Trophoblast cell (in vitro differentiated cells and primary cell): Measurements from ENCODE around the gene UST.

Experiments used
- DNase-seq, 2 donors: peaks; one replicate each; pipeline ENCODE4 v3.0.0-alpha.2; 2016
- H2AFZ ChIP-seq: 2 replicates; pipeline ENCODE4 v1.6.1; 2013; ENCODE audit warnings: low read length, moderate library complexity, mild to moderate bottlenecking; ENCODE audit not compliant: insufficient read depth, poor library complexity
- H2AK5ac ChIP-seq: 2 replicates; pipeline ENCODE4 v1.6.1; 2013; ENCODE audit warnings: mild to moderate bottlenecking, low read length
- H2BK120ac ChIP-seq: 2 replicates; pipeline ENCODE4 v1.6.1; 2013; ENCODE audit warnings: low read length, mild to moderate bottlenecking, moderate library complexity; ENCODE audit not compliant: insufficient read depth, poor library complexity
- H2BK12ac ChIP-seq: 2 replicates; pipeline ENCODE4 v1.6.1; 2013; ENCODE audit warnings: mild to moderate bottlenecking, low read length, moderate library complexity
- H2BK5ac ChIP-seq: 2 replicates; pipeline ENCODE4 v1.6.1; 2013; ENCODE audit warnings: low read length, low read depth, moderate library complexity, mild to moderate bottlenecking; ENCODE audit not compliant: poor library complexity
- H3K14ac ChIP-seq: 2 replicates; pipeline ENCODE4 v1.6.1; 2013; ENCODE audit warnings: mild to moderate bottlenecking, low read length
- H3K18ac ChIP-seq: 2 replicates; pipeline ENCODE4 v1.6.1; 2013; ENCODE audit warnings: mild to moderate bottlenecking, low read length
- H3K23ac ChIP-seq: 2 replicates; pipeline ENCODE4 v1.6.1; 2013; ENCODE audit warnings: low read length
- H3K27ac ChIP-seq: 2 replicates; pipeline ENCODE4 v1.5.1; 2013; ENCODE audit warnings: low read depth, mild to moderate bottlenecking, inconsistent platforms, low read length, moderate library complexity
- H3K27me3 ChIP-seq: 2 replicates; pipeline ENCODE4 v1.6.1; 2013; ENCODE audit warnings: inconsistent platforms, mild to moderate bottlenecking, low read length, moderate library complexity; ENCODE audit not compliant: insufficient read depth
- H3K36me3 ChIP-seq, 2 experiments: 1 replicate in 1 of 2; 2 replicates in 1 of 2; pipeline ENCODE4 v1.6.1; 2013; ENCODE audit warnings: low read length in 2 of 2, mild to moderate bottlenecking in 2 of 2, moderate library complexity in 1 of 2; ENCODE audit not compliant: insufficient read depth in 2 of 2, control insufficient read depth in 1 of 2
- H3K4ac ChIP-seq: 2 replicates; pipeline ENCODE4 v1.6.1; 2013; ENCODE audit warnings: low read depth, mild to moderate bottlenecking, low read length, moderate library complexity
- H3K4me1 ChIP-seq, 2 experiments: 1 replicate in 1 of 2; 2 replicates in 1 of 2; pipeline ENCODE4 v1.6.1; 2013; ENCODE audit warnings: low read length in 2 of 2, mild to moderate bottlenecking in 2 of 2, moderate library complexity in 1 of 2; ENCODE audit not compliant: insufficient read depth in 2 of 2, control insufficient read depth in 1 of 2
- H3K4me2 ChIP-seq: 2 replicates; pipeline ENCODE4 v1.6.1; 2013; ENCODE audit warnings: inconsistent platforms, mild to moderate bottlenecking, low read length, moderate library complexity
- H3K4me3 ChIP-seq: 2 replicates; pipeline ENCODE4 v1.5.1; 2013; ENCODE audit warnings: mild to moderate bottlenecking, low read depth, low read length, inconsistent platforms
- H3K79me1 ChIP-seq: one replicate; pipeline ENCODE4 v1.6.1; 2013; ENCODE audit warnings: low read length
- H3K79me2 ChIP-seq: 2 replicates; pipeline ENCODE4 v1.6.1; 2013; ENCODE audit warnings: low read length, mild to moderate bottlenecking; ENCODE audit not compliant: control insufficient read depth, insufficient read depth, poor library complexity
- H3K9ac ChIP-seq: 2 replicates; pipeline ENCODE4 v1.6.1; 2013; ENCODE audit warnings: mild to moderate bottlenecking, low read length
- H3K9me3 ChIP-seq: 2 replicates; pipeline ENCODE4 v1.6.1; 2013; ENCODE audit warnings: low read depth, mild to moderate bottlenecking, control low read depth, inconsistent platforms, low read length; ENCODE audit not compliant: insufficient read depth
- H4K12ac ChIP-seq: 2 replicates; pipeline ENCODE4 v1.6.1; 2013; ENCODE audit warnings: low read depth, mild to moderate bottlenecking, low read length, moderate library complexity
- H4K8ac ChIP-seq: 2 replicates; pipeline ENCODE4 v1.6.1; 2013; ENCODE audit warnings: low read depth, mild to moderate bottlenecking, low read length, moderate library complexity
- H4K91ac ChIP-seq: one replicate; pipeline ENCODE4 v1.6.1; 2013; ENCODE audit warnings: low read depth, mild to moderate bottlenecking, low read length, moderate library complexity
- WGBS: extraction: QIAGEN DNeasy Blood & Tissue Kit; methylation state at CpG from one replicate; pipeline ENCODE4 v1.1.7; 2013; ENCODE audit warnings: missing lambda C conversion rate; ENCODE audit not compliant: insufficient read length, insufficient coverage; ENCODE audit errors: extremely low coverage; 5-methylcytosine and 5-hydroxymethylcytosine counted together

UST gene

DNA sequence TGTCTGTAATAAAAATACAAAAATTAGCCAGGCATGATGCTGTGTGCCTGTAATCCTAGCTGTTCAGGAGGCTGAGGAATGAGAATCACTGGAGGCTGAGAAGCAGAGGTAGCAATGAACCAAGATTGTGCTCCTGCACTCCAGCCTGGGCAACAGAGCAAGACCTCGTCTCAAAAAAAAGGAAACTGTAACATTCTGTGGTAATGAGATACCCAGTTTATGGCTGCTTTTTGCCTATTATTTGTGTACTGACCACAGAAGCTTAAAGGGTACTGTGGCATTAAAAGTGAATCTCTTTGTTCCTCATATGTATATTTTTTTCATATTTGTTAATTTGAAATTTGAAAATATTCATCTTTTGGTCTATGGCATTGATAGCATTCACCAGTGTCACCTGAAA, 185.4 kb downstream of the UST start:
- no peak overlapping the region for H2AK5ac ChIP-seq
- H3K14ac ChIP-seq, result no peak overlapping the region
- no peak overlapping the region for H3K23ac ChIP-seq
- no peak overlapping the region for H3K4me3 ChIP-seq
- WGBS, result no CpG with 5 or more reads among the region's 1 CpG
- H2BK5ac ChIP-seq, result no peak overlapping the region
- no peaks in the 10 kb centered on the region for H3K27me3 ChIP-seq
- no peak overlapping the region for H2BK12ac ChIP-seq
- no peak overlapping the region for H2AFZ ChIP-seq
- H3K79me1 ChIP-seq, result no peaks in the 10 kb centered on the region
- no peak overlapping the region for H4K12ac ChIP-seq
- peaks cover 2% of the 10 kb centered on the region for H3K9me3 ChIP-seq
- no peak for DNase-seq
- H3K36me3 ChIP-seq, result peaks cover 0 to 2% of the 10 kb centered on the region in 2 experiments
- H3K4ac ChIP-seq, result no peak overlapping the region
- no peak overlapping the region for H4K91ac ChIP-seq
- no peaks in the 10 kb centered on the region for H3K4me1 ChIP-seq
- H4K8ac ChIP-seq, result no peak overlapping the region
- H3K9ac ChIP-seq, result no peak overlapping the region
- no peaks in the 10 kb centered on the region for H3K79me2 ChIP-seq
- no peak overlapping the region for H3K18ac ChIP-seq
- H2BK120ac ChIP-seq, result no peak overlapping the region
- H3K4me2 ChIP-seq, result no peak overlapping the region
- H3K27ac ChIP-seq, result no peak overlapping the region

DNA sequence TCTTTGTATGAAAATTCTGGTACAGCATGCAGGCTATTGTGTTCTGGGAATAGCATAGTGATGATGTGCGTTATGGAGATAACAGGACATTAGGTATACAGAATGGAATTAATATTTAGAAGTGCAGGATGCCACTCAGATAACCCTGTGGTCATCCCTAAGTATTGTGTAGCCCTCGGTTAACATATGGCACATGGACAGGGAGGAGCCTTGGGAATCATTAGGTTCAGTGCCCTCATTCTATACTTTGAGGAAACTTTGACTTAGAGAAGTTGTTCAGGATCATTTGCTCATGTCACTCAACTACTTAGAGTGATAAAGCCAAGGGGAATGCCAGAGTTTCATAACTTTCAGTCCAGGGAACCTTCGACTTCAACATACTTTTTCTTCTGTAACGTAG, 185.9 kb downstream of the UST start:
- H3K18ac ChIP-seq, result no peak overlapping the region

DNA sequence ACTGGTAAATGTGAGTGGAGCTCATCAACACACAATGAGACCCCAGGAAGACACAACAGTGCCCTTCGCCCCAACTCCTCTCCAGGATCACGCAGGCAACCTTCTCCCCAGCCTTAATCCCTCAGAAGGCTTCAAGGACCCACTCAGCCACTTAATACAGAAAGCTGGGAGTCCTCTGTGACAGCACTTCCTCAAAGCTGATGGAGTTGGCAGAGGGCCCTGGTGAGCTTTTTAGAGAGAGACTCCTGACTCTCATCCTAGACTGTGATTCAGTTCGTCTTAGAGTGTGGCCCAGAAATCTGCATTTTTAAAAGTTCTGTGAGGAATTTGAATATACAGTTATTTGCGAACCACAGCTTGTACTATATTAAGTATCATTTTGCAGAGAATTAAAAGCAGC, 187.7 kb downstream of the UST start:
- DNase-seq, result no peak
- H3K23ac ChIP-seq, result no peak overlapping the region
- H3K36me3 ChIP-seq, result peaks cover 0 to 2% of the 10 kb centered on the region in 2 experiments
- H2BK5ac ChIP-seq, result no peak overlapping the region
- no peak overlapping the region for H4K12ac ChIP-seq
- H3K27me3 ChIP-seq, result no peaks in the 10 kb centered on the region
- no peak overlapping the region for H2AFZ ChIP-seq
- H3K4ac ChIP-seq, result no peak overlapping the region
- H3K14ac ChIP-seq, result no peak overlapping the region
- H3K9me3 ChIP-seq, result peaks cover 2% of the 10 kb centered on the region
- no peaks in the 10 kb centered on the region for H3K79me2 ChIP-seq
- no peaks in the 10 kb centered on the region for H3K79me1 ChIP-seq
- H2BK120ac ChIP-seq, result no peak overlapping the region
- H3K4me1 ChIP-seq, result no peaks in the 10 kb centered on the region
- no peak overlapping the region for H3K4me2 ChIP-seq
- no peak overlapping the region for H3K18ac ChIP-seq
- no peak overlapping the region for H3K9ac ChIP-seq
- H3K27ac ChIP-seq, result no peak overlapping the region
- H3K4me3 ChIP-seq, result no peak overlapping the region
- WGBS, result no CpG with 5 or more reads among the region's 4 CpGs
- H4K8ac ChIP-seq, result no peak overlapping the region
- no peak overlapping the region for H4K91ac ChIP-seq
- no peak overlapping the region for H2BK12ac ChIP-seq
- H2AK5ac ChIP-seq, result no peak overlapping the region

More for the DNA sequence above, 185.9 kb downstream of the UST start:
- Histone ChIP-seq H2AFZ (no peak overlapping the region), H2BK12ac (no peak overlapping the region), H3K27ac (no peak overlapping the region), H3K4ac (no peak overlapping the region), H3K9me3 (peaks cover 2% of the 10 kb centered on the region), H3K9ac (no peak overlapping the region), H3K23ac (no peak overlapping the region), H3K4me2 (no peak overlapping the region), H4K8ac (no peak overlapping the region), H3K4me3 (no peak overlapping the region), H3K79me2 (no peaks in the 10 kb centered on the region), H3K14ac (no peak overlapping the region), H2BK5ac (no peak overlapping the region), H2AK5ac (no peak overlapping the region), H4K12ac (no peak overlapping the region), H2BK120ac (no peak overlapping the region), H3K4me1 (no peaks in the 10 kb centered on the region), H4K91ac (no peak overlapping the region), H3K79me1 (no peaks in the 10 kb centered on the region), H3K36me3 (peaks cover 0 to 2% of the 10 kb centered on the region in 2 experiments), H3K27me3 (no peaks in the 10 kb centered on the region)
- no CpG with 5 or more reads among the region's 4 CpGs for WGBS
- peak; percentile 84 to 95 for DNase-seq

DNA sequence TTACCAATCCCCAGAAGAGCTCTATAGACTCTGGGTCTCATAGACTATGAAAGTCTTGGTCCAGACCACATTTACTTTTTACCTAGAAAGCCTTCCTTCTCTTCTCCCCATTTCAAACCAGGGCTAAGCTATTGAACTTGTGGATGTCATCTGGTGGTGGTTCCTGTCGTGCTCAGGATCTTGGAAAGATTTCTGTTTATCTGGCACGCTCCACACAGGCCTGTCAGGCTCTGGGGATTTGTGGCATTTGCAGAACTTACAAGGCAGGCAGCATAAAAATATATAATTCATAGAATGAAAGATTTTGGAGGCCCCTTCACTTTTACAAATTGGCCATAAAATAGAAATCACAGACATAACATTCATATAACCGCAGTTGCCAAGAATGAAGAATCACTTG, 188.1 kb downstream of the UST start:
- Histone ChIP-seq H3K4me3 (no peak overlapping the region), H3K14ac (no peak overlapping the region), H4K91ac (no peak overlapping the region), H2BK12ac (no peak overlapping the region), H3K27me3 (no peaks in the 10 kb centered on the region), H3K4me1 (no peaks in the 10 kb centered on the region), H4K12ac (no peak overlapping the region), H3K27ac (no peak overlapping the region), H3K36me3 (peaks cover 0 to 2% of the 10 kb centered on the region in 2 experiments), H3K23ac (no peak overlapping the region), H3K9me3 (peaks cover 2% of the 10 kb centered on the region), H2AFZ (no peak overlapping the region), H2AK5ac (no peak overlapping the region), H3K79me2 (no peaks in the 10 kb centered on the region), H2BK120ac (no peak overlapping the region), H3K79me1 (no peaks in the 10 kb centered on the region), H4K8ac (no peak overlapping the region), H3K9ac (no peak overlapping the region), H3K4ac (no peak overlapping the region), H2BK5ac (no peak overlapping the region), H3K18ac (no peak overlapping the region), H3K4me2 (no peak overlapping the region)
- WGBS, result no CpG with 5 or more reads among the region's 3 CpGs
- DNase-seq, result no peak
